ENCODE data around the gene DCDC2.
"Not testable (repeated sequence)": the region's sequence is repeated elsewhere in the genome, so short reads cannot be mapped to it uniquely, and the experiment has no call there.

Gene DCDC2

GRCh38 chr6:24207413-24207812 lies 150.4 kb downstream of the DCDC2 start:
- no peak for DNase-seq

GRCh38 chr6:24205020-24205492 lies 152.8 kb downstream of the DCDC2 start:
- peak; percentile 85 for DNase-seq

- DNase-seq: not testable (repeated sequence)
Measured at GRCh38 chr6:24204113-24204512, 153.7 kb downstream of the DCDC2 start.

GRCh38 chr6:24197892-24198291 lies 160.0 kb downstream of the DCDC2 start:
- DNase-seq: no peak

GRCh38 chr6:24195836-24196597 lies 161.8 kb downstream of the DCDC2 start:
- DNase-seq: no peak

- no peak for DNase-seq
Measured at GRCh38 chr6:24194978-24195700, 162.7 kb downstream of the DCDC2 start.

GRCh38 chr6:24193364-24193763 lies 164.5 kb downstream of the DCDC2 start:
- no peak for DNase-seq

- no peak for DNase-seq
Measured at GRCh38 chr6:24191346-24191745, 166.5 kb downstream of the DCDC2 start.

GRCh38 chr6:24188578-24189080 lies 169.2 kb downstream of the DCDC2 start:
- peak; percentile 89 for DNase-seq

GRCh38 chr6:24187965-24188577 lies 169.8 kb downstream of the DCDC2 start:
- no peak for DNase-seq

- no peak for DNase-seq
Measured at GRCh38 chr6:24186349-24186748, 171.5 kb downstream of the DCDC2 start.

- DNase-seq: peak; percentile 30
Measured at GRCh38 chr6:24183584-24183983, 174.3 kb downstream of the DCDC2 start.

- DNase-seq: no peak
Measured at GRCh38 chr6:24157886-24158285, 200.0 kb downstream of the DCDC2 start.

- DNase-seq: no peak
Measured at GRCh38 chr6:24154121-24154520, 203.7 kb downstream of the DCDC2 start.

- no peak for DNase-seq
Measured at GRCh38 chr6:24152014-24152413, 205.8 kb downstream of the DCDC2 start.

- DNase-seq: peak; percentile 15
Measured at GRCh38 chr6:24149836-24150235, 208.0 kb downstream of the DCDC2 start.

- peak; percentile 57 for DNase-seq
Measured at GRCh38 chr6:24149296-24149695, 208.6 kb downstream of the DCDC2 start.

GRCh38 chr6:24148684-24149083 lies 209.2 kb downstream of the DCDC2 start:
- DNase-seq: no peak

GRCh38 chr6:24148154-24148570 lies 209.7 kb downstream of the DCDC2 start:
- no peak for DNase-seq

- DNase-seq: peak; percentile 32
Measured at GRCh38 chr6:24147511-24148153, 210.2 kb downstream of the DCDC2 start.

- DNase-seq: no peak
Measured at GRCh38 chr6:24146871-24147270, 211.0 kb downstream of the DCDC2 start.

- no peak for DNase-seq
Measured at GRCh38 chr6:24145690-24146131, 212.1 kb downstream of the DCDC2 start.

- not testable (repeated sequence) for DNase-seq
Measured at GRCh38 chr6:24142733-24143132, 215.1 kb downstream of the DCDC2 start.

Data from NCI-H748 treated with DMSO at 0.1 percent for 48 hours (cell line).